Measurements from ENCODE around the gene TBXT.
"Not testable (repeated sequence)": the region's sequence is repeated elsewhere in the genome, so short reads cannot be mapped to it uniquely, and the experiment has no call there.

TBXT gene

DNA sequence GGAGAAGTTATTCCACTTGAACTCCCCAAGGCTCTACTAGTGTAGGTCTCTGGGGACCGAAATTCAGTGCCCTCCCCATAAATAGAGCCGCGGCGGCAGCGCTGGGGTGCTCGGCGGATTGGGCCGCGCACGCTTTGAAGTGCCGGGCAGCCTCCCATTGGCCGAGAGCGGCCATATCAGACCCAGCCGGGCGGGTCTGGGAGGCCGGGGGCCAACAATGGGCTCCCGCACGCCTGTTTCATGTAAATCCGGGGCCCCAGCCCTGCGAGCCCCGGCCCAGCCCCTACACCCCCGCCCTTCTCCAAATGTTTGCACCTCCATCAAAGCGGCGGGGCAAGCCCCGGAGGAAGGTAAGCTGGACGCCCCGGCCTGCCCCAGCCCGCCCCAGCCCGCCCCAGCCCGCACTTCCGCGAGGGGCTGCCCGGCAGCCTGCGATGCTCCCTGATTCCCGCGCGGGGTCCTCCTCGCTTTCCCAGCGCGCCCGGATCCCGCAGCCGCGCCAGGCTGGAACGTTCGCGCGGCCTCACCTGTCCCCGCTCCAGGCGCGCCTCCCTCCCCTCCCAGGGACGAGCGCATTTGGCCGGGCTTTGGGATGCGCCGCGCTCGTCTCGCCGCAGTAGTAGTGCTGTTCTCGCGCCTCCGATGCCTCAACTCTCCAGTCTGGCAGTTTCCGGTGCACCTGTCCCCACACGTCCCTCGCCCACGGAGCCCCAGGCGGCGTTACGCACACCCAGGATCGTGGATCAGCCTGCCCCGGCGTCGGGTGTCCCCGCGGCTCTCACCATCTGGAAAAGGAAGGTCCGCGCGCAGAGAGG lies at the start of gene TBXT:
TBXT (minus strand) TSS at position 51 of the 815 bp plus-strand sequence. CDS start 260 bp downstream, outside the sequence.
- no peak for DNase-seq

DNA sequence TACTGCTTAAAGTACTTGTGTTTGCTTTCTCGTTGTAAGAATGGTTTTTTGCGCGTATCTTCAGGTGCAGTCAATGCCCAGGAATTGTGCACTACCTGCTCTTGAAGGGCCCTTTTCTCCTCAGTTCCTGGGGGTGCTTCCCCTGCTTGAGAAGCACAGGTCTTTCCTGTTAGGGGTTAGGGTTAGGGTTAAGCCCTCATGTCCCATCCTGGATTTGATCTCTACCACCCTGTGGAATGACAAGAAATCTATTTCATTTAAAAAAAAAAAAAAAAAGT lies 39.6 kb upstream of the TBXT start:
- DNase-seq = no peak

DNA sequence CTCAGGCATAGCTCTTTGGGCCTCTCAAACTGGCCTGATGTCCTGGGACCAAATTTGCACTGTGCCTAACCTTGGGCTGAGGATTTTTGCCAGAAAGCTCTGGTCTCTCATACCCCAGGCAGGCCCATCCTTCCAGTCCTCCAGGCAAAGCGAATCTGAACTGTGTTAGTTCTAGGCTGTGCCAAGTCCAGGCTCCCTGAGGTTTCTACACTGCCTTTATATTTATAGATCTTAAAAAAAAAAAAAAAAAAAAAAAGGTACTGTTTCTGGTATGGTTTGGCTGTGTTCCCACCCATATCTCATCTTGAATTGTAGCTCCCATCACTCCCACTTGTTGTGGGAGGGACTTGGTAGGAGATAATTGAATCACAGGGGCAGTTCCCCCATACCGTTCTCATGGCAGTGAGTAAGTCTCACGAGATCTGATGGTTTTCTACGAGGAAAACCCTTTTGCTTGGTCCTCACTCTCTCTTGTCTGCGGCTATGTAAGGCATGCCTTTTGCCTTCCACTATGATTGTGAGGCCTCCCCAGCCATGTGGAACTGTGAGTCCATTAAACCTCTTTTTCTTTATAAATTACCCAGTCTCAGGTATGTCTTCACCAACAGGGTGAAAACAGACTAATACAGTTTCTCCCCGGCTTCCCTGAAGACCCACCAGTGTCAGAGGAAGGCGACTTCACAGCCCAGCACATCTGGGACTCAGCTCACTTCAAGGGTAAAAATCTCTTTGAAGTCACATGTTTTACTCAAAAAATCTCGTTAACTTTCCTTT lies 39.0 kb upstream of the TBXT start:
- DNase-seq = no peak

- DNase-seq = no peak
These were observed 38.4 kb upstream of the TBXT start for GRCh38 chr6:166206066-166206465.

DNA sequence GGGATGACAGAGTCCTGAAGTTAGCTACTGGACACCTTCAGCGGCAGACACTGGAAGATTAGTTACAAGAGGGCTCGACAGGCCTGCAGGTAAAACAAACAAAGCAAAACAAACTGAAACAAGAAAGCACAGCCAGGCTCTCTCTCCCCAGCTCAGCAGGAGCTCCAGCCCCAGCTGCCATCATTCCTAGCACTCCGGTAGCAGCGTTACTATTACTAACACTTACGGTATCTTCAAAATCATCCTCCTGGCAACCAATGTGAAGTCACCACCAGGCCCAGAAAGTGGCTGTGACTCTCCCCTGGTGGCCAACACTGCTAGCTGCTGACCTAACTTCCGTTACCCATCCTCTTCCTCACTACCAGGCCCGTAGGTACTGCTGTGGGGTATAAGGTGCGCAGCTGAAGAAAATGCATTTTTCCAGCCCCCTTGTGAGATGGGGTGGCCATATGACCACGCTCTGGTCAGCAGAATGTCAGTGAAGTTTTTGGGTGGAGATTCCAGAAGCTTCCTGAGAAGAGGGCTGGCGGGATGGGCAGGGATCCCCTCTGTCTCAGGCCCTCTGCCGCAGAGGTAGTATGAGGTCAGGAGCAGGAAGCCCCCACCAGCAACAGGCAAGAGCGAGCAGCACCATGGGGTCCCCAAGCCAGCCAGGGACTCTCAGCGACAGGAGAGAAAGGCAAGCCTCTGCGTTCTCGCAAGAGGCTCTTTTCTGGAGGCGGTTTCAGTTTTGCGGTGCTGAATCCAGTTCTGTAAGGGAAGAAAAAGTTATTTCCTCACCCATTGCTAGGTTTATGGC lies 37.4 kb upstream of the TBXT start:
- no peak for DNase-seq

GRCh38 chr6:166203641-166204222 lies 36.1 kb upstream of the TBXT start:
- DNase-seq = no peak

DNA sequence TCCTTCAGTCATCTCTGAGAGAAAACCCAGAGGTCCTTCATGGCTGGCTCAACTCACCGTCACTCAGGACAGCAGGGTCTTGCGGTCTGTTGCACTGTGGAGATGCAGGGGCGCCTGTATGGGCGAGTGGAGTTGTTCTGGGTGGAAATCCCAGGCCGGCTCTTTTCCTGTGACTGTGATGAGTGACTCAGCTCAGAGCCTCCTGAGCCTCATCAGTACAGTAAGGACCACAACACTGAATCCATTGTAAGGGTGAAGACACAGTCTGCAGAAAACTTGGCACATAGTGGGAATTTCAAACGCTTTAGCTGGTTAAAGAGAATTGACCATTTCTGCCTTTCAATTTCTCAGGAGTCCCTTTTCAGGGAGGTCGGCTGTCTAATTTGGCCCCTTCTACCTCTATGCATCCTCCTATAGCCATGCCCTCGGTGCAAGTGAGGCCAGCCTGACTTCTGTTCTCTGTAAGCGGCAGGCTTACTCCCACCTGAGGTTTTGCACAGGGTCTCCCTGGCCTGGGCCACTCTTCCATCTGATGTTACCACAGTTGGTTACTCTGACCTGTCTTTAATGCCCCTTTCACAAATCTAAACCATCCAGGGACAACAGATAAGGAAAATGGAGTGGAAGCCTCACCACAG lies 35.5 kb upstream of the TBXT start:
- DNase-seq = no peak

GRCh38 chr6:166202321-166202733 lies 34.7 kb upstream of the TBXT start:
- no peak for DNase-seq

DNA sequence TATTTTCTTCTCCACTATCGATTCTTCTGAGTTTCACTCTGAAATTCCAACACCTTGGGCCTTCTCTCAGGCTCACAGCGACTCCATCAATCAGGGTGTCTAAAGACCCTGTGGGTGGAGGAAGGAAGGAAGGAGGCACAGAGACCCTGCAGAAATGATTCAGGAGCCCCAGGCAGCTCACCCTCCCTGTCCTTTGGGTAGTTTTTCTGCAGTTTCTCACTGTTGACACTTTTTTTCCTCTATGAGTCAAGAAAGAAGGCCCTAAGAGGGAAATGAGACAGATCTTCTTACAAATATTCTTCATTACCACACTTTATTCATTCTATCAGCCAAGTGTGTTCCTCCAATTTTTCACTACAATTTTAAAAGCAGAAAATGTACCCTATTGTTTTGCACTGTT lies 34.2 kb upstream of the TBXT start:
- no peak for DNase-seq

- no peak for DNase-seq
These were observed 29.7 kb upstream of the TBXT start for GRCh38 chr6:166197361-166197760.

DNA sequence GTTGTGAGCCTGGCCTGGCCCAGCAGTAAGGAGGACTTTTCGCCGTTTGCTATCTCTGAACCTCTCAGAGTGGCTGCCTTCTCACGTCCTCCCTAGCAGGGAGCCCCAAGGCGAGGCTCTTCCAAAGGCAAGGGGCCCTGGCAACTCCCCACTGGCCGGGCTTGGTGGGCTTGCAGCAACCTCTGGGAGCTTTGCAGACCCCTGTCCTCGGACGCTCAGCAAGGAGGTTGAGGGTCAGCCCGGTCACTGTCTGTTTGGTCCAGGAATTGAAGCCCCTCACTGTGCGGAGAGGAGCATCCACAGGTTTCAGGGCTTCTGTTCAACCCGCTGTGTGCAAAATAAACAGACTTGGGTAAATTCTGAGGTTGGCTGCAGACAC lies 28.2 kb upstream of the TBXT start:
- no peak for DNase-seq

- no peak for DNase-seq
These were observed 27.5 kb upstream of the TBXT start for GRCh38 chr6:166194914-166195859.

DNA sequence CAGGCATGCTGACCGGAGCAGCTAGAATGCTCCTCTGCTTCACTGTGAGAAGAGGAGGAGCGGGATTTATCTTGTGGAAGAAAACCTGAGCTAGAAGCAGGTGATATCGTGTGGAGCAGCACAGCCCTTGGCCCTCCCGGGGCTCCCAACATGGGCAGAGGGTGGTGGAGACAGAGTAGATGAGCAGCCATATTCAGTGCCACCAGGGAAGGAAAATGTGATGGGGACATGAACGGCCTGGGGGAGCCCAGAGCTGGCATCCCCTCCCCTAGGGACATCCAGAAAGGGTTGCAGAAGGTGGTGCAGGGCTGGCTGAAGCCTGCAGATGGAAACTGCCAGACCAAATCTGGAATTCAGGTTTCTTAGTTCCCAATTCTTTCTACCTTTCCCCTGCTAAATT lies 24.9 kb upstream of the TBXT start:
- DNase-seq = no peak

DNA sequence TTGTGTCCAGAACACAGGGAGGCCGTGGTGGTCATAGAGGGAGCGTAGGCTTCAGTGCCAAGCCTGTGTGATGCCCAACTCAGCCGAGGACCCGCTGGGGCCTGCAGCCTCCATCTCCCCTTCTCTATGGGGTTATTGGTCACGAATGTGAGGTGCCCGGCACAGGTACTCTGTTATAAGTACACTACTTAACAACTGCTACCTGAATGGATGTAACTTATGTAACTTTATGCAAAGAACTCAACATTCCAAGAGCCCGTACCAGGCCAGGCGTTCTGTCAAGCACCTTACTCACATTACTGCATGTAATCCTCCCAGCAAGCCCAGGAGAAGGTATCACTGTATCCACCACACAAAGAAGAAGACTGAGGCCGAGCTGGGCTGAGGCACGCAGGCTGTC lies 24.5 kb upstream of the TBXT start:
- DNase-seq = no peak

DNA sequence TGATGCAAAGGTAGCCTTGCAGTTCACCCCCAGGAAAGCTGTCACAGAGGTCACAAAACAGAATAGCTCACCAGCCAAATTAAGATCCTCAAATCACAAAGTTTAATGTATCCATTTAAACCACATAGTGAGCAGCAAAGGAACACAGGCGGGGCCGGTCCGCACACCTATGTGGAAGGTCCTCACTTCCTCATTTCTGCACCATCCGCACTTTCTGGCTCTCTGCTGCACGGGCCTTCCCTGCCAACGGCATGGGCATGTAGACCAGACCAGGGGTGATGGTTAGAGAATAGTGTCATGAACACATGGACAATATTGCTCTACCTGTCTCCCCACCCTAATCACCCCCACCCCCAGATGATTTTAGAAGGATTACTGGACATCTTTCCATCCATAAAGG lies 12.1 kb upstream of the TBXT start:
- DNase-seq = no peak

- DNase-seq = no peak
These were observed 8.5 kb upstream of the TBXT start for GRCh38 chr6:166176106-166176505.

DNA sequence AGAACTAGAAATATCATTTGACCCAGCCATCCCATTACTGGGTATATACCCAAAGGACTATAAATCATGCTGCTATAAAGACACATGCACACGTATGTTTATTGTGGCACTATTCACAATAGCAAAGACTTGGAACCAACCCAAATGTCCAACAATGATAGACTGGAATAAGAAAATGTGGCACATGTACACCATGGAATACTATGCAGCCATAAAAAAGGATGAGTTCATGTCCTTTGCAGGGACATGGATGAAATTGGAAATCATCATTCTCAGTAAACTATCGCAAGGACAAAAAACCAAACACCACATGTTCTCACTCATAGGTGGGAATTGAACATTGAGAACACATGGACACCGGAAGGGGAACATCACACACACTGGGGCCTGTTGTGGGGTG lies 7.4 kb upstream of the TBXT start:
- DNase-seq = not testable (repeated sequence)

DNA sequence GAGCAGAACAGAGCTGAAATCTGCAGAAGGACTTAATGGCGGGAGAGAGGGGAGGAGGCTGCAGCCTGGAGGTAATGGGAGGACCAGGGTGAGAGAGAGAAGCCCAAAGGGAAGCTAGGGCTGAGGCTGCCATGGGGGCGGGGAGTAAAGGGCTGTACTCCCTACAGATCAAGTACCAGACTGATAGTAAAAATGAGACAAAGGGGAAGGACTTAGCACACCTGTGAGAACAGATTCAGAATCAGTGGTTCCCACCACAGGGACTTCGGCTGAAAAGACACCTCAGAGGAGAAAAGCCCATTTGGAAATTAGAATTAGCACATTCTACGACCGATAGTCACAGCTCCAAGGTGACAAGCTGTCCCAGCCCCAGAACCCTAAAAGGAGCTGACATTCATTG lies 6.4 kb upstream of the TBXT start:
- DNase-seq = no peak

DNA sequence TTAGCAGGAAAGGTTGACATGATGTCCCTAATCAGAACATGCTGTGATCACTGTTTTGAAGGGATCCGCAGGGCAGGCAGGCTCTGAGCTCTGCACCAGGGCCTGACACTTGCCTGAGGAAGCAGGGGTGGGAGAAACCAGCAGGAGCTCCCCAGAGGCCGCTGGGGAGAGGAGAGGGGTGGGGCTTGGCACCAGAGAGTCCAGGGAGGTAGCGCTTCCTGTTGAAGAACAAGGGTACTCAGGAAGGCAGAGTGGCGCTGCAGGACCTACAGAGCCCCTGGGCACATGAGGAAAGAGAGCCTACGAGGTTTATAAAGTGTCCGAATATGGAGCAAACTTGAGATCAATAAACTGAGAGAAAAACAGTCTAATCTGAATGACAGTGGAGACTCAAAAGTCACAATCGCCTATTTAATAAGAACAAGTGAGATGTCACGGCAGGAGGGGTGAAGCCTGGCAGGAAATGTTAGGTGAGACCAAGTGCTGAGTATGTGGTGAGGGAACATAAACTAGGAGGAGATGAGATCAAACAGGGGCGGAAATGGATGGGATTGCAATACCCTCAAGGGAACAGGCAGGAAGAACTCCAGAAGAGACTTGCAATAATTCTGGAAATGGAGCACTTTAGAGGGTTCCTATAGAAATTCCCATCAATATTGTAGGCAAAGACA lies 5.8 kb upstream of the TBXT start:
- DNase-seq = no peak

- no peak for DNase-seq
These were observed 4.9 kb upstream of the TBXT start for GRCh38 chr6:166172546-166172945.

Data from activated naive CD4-positive, alpha-beta T cell (primary cell).